Chondrocyte (in vitro differentiated cells): ENCODE results near the gene CNTF. TPM values are rescaled to one million over a fixed set of nuclear protein-coding genes. Genes with fewer than 3 reads are reported as not detected.

Experiments
- DNase-seq: peaks from one replicate; pipeline ENCODE4 v3.0.0; 2021; ENCODE audit warnings: mixed read lengths, low spot score
- H3K27ac Mint-ChIP-seq: one replicate; pipeline ENCODE4 v1.8.0; 2021; ENCODE audit warnings: mild to moderate bottlenecking, moderate library complexity, mixed read lengths; ENCODE audit not compliant: unreplicated experiment
- H3K27me3 Mint-ChIP-seq: 2 replicates; pipeline ENCODE4 v1.8.0; 2021; ENCODE audit warnings: low read depth, mixed read lengths
- H3K36me3 Mint-ChIP-seq: 2 replicates; pipeline ENCODE4 v1.8.0; 2021; ENCODE audit warnings: low read depth, mixed read lengths
- H3K4me1 Mint-ChIP-seq: 2 replicates; pipeline ENCODE4 v1.8.0; 2021; ENCODE audit warnings: low read depth, mild to moderate bottlenecking, mixed read lengths
- H3K4me3 Mint-ChIP-seq: one replicate; pipeline ENCODE4 v1.8.0; 2021; ENCODE audit warnings: mild to moderate bottlenecking, moderate library complexity, mixed read lengths; ENCODE audit not compliant: unreplicated experiment
- H3K9me3 Mint-ChIP-seq: 2 replicates; pipeline ENCODE4 v1.8.0; 2021; ENCODE audit warnings: low read depth, mixed read lengths
- total RNA-seq: library from RNA; stranded (reverse); gene quantifications from 3 replicates; pipeline ENCODE4 v1.2.1, GENCODE V29; 2021
- TF ChIP-seq, protein P1 (sequence below): fragments of 200-600 bp; sonication (generic); IDR thresholded peaks from 2 replicates; pipeline ENCODE4 v1.5.0; 2021; ENCODE audit warnings: antibody characterized with exemption, mild to moderate bottlenecking, moderate library complexity

CNTF gene
- total RNA-seq, 1 donor from 2014 or later: 0.92 TPM

DNA sequence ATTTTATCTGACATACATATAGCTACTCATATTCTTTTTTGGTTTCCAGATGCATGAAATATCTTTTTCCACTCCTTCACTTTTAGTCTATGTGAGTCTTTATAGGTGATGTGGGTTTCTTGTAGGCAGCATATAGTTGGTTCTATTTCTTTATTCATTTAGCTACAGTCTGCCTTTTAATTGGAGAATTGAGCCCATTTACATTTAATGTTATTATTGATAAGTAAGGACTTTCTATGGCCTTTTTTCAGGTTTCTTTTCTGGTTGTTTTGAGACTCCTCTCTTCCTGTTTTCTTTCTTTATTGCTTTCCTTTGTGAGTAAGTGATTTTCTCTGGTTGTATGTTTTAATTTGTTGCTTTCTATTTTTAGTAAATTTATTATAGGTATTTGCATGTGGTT, 27.2 kb downstream of the CNTF start:
- no peaks in the 10 kb centered on the region for H3K36me3 Mint-ChIP-seq
- no peak for DNase-seq

GRCh38 chr11:58650496-58650895, 28.0 kb downstream of the CNTF start:
- no peaks in the 10 kb centered on the region for H3K36me3 Mint-ChIP-seq
- no peak for DNase-seq
- no peaks in the 10 kb centered on the region for H3K9me3 Mint-ChIP-seq
- H3K27ac Mint-ChIP-seq: no peak overlapping the region
- TF ChIP-seq, protein P1, sequence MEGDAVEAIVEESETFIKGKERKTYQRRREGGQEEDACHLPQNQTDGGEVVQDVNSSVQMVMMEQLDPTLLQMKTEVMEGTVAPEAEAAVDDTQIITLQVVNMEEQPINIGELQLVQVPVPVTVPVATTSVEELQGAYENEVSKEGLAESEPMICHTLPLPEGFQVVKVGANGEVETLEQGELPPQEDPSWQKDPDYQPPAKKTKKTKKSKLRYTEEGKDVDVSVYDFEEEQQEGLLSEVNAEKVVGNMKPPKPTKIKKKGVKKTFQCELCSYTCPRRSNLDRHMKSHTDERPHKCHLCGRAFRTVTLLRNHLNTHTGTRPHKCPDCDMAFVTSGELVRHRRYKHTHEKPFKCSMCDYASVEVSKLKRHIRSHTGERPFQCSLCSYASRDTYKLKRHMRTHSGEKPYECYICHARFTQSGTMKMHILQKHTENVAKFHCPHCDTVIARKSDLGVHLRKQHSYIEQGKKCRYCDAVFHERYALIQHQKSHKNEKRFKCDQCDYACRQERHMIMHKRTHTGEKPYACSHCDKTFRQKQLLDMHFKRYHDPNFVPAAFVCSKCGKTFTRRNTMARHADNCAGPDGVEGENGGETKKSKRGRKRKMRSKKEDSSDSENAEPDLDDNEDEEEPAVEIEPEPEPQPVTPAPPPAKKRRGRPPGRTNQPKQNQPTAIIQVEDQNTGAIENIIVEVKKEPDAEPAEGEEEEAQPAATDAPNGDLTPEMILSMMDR: no peak
- H3K4me3 Mint-ChIP-seq: no peak overlapping the region
- H3K27me3 Mint-ChIP-seq: peaks cover 4% of the 10 kb centered on the region
- no peaks in the 10 kb centered on the region for H3K4me1 Mint-ChIP-seq

More for the DNA sequence above, 27.2 kb downstream of the CNTF start:
- Mint-ChIP-seq H3K4me3 (no peak overlapping the region), H3K9me3 (no peaks in the 10 kb centered on the region), H3K27ac (no peak overlapping the region), H3K4me1 (no peaks in the 10 kb centered on the region), H3K27me3 (peaks cover 2% of the 10 kb centered on the region)
- TF ChIP-seq, protein P1: no peak

- no peaks in the 10 kb centered on the region for H3K4me1 Mint-ChIP-seq
- TF ChIP-seq, protein P1: no peak
- H3K27me3 Mint-ChIP-seq: peaks cover 4% of the 10 kb centered on the region
Observed at GRCh38 chr11:58652726-58653280, 30.3 kb downstream of the CNTF start.

DNA sequence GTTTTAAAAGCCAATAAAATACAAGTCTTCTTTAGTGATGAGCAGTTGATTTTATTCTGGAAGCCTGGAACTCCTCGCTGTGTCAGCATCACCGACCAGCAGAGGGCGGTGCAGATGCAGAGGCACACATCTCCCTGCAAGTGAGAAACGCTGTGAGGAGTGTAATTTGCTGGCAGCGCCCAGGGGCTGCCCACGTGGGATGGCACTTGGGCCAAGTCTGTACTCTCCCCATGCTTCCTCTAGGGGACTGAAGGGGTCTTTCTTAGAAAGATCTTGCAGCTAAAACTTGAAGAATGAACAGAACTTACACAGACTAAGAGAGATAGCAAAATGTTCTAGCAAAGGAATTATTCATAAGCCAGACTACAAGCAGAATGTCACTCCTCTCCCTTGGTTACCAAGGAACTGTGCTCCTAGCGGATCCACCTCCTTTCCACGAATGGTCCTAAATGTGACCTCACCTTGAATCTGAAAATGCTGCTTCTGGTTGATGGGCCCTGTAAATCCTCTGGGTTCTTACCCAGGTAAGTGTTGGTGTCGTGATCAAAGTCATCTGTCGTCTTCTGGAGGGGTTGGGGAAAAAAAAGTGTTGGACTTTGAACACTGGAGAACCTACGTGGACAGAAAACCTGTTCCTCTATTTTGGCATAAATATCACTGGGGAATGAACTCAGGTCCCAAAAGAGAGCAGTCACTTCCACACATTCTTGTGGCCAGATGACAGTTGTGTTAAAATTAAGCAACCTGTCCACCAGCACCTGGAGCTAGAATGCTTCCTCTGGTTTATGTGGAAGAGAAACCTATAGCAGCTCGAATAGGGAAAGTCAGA, 31.8 kb downstream of the CNTF start:
- Mint-ChIP-seq H3K27ac (no peak overlapping the region), H3K4me3 (no peak overlapping the region), H3K4me1 (no peaks in the 10 kb centered on the region), H3K9me3 (no peaks in the 10 kb centered on the region), H3K27me3 (peaks cover 4% of the 10 kb centered on the region), H3K36me3 (no peaks in the 10 kb centered on the region)
- DNase-seq: peak; percentile 92
- TF ChIP-seq, protein P1: peak; percentile 92

More at GRCh38 chr11:58652726-58653280, 30.3 kb downstream of the CNTF start:
- H3K9me3 Mint-ChIP-seq: no peaks in the 10 kb centered on the region
- H3K27ac Mint-ChIP-seq: no peak overlapping the region
- H3K36me3 Mint-ChIP-seq: no peaks in the 10 kb centered on the region
- no peak for DNase-seq
- H3K4me3 Mint-ChIP-seq: no peak overlapping the region

DNA sequence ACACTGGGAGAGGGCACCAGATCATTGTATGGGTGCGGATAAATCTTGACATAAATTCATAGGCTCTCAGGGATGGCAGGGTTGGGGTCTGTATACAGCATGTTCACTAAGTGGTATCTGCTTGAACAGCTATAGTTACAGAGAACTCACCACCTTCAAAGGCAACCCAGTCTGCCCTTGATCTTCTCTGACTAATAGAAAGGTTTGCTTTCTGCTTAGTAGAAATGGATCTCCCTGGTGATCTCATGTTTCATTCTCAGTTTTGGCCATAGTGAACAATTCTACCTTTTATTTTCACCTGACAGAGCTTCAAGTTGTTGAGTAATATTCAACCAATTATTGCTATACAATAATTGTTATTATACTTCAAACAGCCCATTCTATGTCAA, 32.4 kb downstream of the CNTF start:
- TF ChIP-seq, protein P1: no peak
- Mint-ChIP-seq H3K27me3 (peaks cover 4% of the 10 kb centered on the region), H3K9me3 (no peaks in the 10 kb centered on the region), H3K27ac (no peak overlapping the region), H3K4me3 (no peak overlapping the region), H3K36me3 (no peaks in the 10 kb centered on the region), H3K4me1 (no peaks in the 10 kb centered on the region)
- no peak for DNase-seq
